ENCODE results near the gene OR4D1.

OR4D1 gene

DNA sequence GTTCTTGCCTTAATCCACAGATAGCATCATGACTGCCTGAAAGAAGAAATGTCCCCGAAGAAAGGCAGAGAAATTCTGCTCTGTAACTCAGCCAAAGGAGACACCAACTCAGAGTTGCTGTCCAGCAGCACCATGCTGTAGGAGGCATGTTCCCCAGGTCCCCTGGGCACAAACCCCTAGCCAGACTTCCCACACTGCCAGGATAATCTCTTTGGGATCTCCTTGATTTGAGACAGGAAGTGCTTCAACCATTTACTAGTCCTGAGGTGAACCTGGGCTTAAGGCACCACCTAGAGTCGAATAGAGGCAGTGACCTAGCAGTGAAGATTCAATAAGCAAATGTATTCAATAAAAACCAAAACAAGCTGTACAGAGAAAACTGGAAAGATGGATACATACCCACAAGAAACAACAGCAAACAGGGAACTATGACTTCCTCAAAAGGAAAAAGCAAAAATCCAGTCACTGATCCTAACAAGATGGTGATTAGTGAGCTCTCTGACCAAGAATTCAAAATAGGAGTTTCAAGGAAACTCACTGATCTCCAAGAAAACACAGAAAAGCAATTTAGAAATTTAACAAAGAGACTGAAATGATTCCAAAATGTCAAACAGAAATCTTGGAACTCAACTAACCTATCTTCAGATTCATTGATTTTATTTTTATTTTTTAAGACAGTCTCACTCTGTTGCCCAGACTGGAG is 24.3 kb downstream of the OR4D1 start:
- Histone ChIP-seq H3K4me1 (ENCODE audit: control insufficient read depth in 5 of 5, insufficient read depth in 5 of 5, low read length in 5 of 5) (no peaks in the 10 kb centered on the region), H3K9me3 (ENCODE audit: control insufficient read depth in 5 of 5, low read length in 5 of 5) (no peaks in the 10 kb centered on the region), H3K27ac (ENCODE audit: low read depth, low read length) (no peak overlapping the region), H3K4me3 (ENCODE audit: low read depth in 1 of 5, low read length in 5 of 5) (no peak overlapping the region), H3K27me3 (ENCODE audit: control insufficient read depth in 5 of 5, insufficient read depth in 4 of 5, low read length in 5 of 5) (peaks cover 0 to 8% (median 6%) of the 10 kb centered on the region in 5 donors), H3K9ac (ENCODE audit: low read length in 5 of 5) (no peak overlapping the region), H3K36me3 (ENCODE audit: control insufficient read depth in 5 of 5, insufficient read depth in 5 of 5, low read length in 5 of 5) (no peaks in the 10 kb centered on the region)

DNA sequence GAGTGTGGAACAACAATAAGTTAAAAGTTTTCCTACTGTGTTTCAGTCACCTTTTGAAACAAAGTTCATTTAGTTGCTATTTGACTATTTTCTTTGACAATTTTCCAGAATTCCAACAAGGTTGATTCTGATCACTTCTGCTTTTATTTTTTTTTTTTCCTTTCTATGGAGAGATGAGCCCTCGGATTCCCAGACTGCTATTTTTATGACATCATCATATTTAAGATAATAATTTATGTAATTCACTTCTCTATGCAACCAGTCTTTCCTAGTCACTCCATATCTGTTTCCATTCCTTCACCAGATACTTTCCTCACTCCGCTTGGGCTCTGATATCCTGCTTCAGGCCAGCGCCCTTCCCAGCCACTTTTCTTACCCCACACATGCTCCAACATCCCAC is 26.7 kb downstream of the OR4D1 start:
- Histone ChIP-seq H3K9me3 (ENCODE audit: control insufficient read depth in 5 of 5, low read length in 5 of 5) (no peaks in the 10 kb centered on the region), H3K4me1 (ENCODE audit: control insufficient read depth in 5 of 5, insufficient read depth in 5 of 5, low read length in 5 of 5) (no peaks in the 10 kb centered on the region), H3K4me3 (ENCODE audit: low read depth in 1 of 5, low read length in 5 of 5) (no peak overlapping the region), H3K36me3 (ENCODE audit: control insufficient read depth in 5 of 5, insufficient read depth in 5 of 5, low read length in 5 of 5) (no peaks in the 10 kb centered on the region), H3K9ac (ENCODE audit: low read length in 5 of 5) (no peak overlapping the region), H3K27ac (ENCODE audit: low read depth, low read length) (no peak overlapping the region), H3K27me3 (ENCODE audit: control insufficient read depth in 5 of 5, insufficient read depth in 4 of 5, low read length in 5 of 5) (peaks cover 0 to 8% (median 2%) of the 10 kb centered on the region in 5 donors)

DNA sequence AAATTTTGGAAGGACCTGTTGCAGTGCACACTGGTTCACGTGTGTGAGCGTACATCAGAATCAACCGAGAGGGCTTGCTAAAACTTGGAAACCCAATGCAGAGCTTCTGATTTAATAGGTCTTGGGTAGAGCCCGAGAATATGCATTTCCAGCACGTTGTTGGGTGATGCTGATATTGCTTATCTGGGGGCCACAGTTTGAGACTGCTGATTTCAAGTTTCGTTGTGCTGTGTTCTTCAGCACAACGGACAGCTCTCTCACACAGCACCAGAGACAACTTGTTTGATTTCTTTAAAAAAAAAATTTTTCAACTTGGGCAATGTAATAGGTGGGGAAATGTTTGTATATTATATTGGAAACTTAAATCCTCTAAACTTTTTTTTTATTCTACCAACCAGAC is 28.0 kb downstream of the OR4D1 start:
- H3K27me3 ChIP-seq (ENCODE audit: control insufficient read depth in 5 of 5, insufficient read depth in 4 of 5, low read length in 5 of 5), result peaks cover 0 to 5% (median 2%) of the 10 kb centered on the region in 5 donors
- H3K4me3 ChIP-seq (ENCODE audit: low read depth in 1 of 5, low read length in 5 of 5), result no peak overlapping the region
- H3K9me3 ChIP-seq (ENCODE audit: control insufficient read depth in 5 of 5, low read length in 5 of 5), result no peaks in the 10 kb centered on the region
- no peak overlapping the region for H3K9ac ChIP-seq (ENCODE audit: low read length in 5 of 5)
- no peaks in the 10 kb centered on the region for H3K36me3 ChIP-seq (ENCODE audit: control insufficient read depth in 5 of 5, insufficient read depth in 5 of 5, low read length in 5 of 5)
- no peak overlapping the region for H3K27ac ChIP-seq (ENCODE audit: low read depth, low read length)
- H3K4me1 ChIP-seq (ENCODE audit: control insufficient read depth in 5 of 5, insufficient read depth in 5 of 5, low read length in 5 of 5), result no peaks in the 10 kb centered on the region

DNA sequence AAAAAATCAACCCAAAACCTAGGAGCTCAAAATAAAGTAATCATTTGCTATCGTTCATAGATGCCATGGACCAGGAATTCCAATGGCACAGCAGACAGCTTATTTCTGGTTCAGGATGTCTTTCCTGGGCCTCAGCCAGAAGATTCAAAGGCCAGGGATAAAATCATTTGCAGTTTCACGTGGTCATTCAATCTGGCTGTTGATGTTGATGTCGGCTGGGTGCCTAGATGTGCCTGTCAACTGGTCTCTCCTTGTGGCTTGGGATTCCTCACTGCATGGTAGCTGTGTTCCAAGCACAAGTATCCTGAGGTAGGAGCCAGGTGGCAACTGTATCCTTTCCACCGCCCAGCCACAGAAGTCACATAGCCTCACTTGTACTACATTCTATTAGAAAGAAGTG is 33.6 kb downstream of the OR4D1 start:
- H3K27me3 ChIP-seq (ENCODE audit: control insufficient read depth in 5 of 5, insufficient read depth in 4 of 5, low read length in 5 of 5), result peaks cover 0 to 7% (median 6%) of the 10 kb centered on the region in 5 donors
- H3K9me3 ChIP-seq (ENCODE audit: control insufficient read depth in 5 of 5, low read length in 5 of 5), result no peaks in the 10 kb centered on the region
- no peak overlapping the region for H3K4me3 ChIP-seq (ENCODE audit: low read depth in 1 of 5, low read length in 5 of 5)
- no peak overlapping the region for H3K27ac ChIP-seq (ENCODE audit: low read depth, low read length)
- no peaks in the 10 kb centered on the region for H3K4me1 ChIP-seq (ENCODE audit: control insufficient read depth in 5 of 5, insufficient read depth in 5 of 5, low read length in 5 of 5)
- no peak overlapping the region for H3K9ac ChIP-seq (ENCODE audit: low read length in 5 of 5)
- no peaks in the 10 kb centered on the region for H3K36me3 ChIP-seq (ENCODE audit: control insufficient read depth in 5 of 5, insufficient read depth in 5 of 5, low read length in 5 of 5)

DNA sequence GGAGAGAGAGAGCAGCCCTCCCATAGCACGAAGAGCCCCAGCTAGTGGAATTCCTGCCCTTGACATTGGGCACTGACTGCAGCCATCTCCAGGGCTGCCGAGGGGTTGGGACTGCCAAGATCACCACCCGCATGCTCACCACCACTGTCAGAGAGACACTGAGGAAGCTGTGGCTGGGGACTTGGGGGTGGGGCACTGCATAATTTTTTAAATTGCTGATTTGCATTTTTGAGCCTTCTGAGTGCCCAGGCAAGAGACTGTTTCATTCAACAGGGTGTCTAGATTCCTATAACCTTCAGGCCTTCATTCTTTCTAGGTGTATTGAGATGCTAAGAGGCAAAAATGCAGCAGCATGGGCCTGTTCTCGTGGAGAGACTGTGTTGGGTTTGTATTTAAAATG is 35.3 kb downstream of the OR4D1 start:
- H3K27ac ChIP-seq (ENCODE audit: low read depth, low read length), result no peak overlapping the region
- no peak overlapping the region for H3K4me3 ChIP-seq (ENCODE audit: low read depth in 1 of 5, low read length in 5 of 5)
- no peaks in the 10 kb centered on the region for H3K36me3 ChIP-seq (ENCODE audit: control insufficient read depth in 5 of 5, insufficient read depth in 5 of 5, low read length in 5 of 5)
- H3K27me3 ChIP-seq (ENCODE audit: control insufficient read depth in 5 of 5, insufficient read depth in 4 of 5, low read length in 5 of 5), result peaks cover 3 to 12% (median 11%) of the 10 kb centered on the region in 5 donors
- H3K9ac ChIP-seq (ENCODE audit: low read length in 5 of 5), result no peak overlapping the region
- H3K9me3 ChIP-seq (ENCODE audit: control insufficient read depth in 5 of 5, low read length in 5 of 5), result no peaks in the 10 kb centered on the region
- no peaks in the 10 kb centered on the region for H3K4me1 ChIP-seq (ENCODE audit: control insufficient read depth in 5 of 5, insufficient read depth in 5 of 5, low read length in 5 of 5)

DNA sequence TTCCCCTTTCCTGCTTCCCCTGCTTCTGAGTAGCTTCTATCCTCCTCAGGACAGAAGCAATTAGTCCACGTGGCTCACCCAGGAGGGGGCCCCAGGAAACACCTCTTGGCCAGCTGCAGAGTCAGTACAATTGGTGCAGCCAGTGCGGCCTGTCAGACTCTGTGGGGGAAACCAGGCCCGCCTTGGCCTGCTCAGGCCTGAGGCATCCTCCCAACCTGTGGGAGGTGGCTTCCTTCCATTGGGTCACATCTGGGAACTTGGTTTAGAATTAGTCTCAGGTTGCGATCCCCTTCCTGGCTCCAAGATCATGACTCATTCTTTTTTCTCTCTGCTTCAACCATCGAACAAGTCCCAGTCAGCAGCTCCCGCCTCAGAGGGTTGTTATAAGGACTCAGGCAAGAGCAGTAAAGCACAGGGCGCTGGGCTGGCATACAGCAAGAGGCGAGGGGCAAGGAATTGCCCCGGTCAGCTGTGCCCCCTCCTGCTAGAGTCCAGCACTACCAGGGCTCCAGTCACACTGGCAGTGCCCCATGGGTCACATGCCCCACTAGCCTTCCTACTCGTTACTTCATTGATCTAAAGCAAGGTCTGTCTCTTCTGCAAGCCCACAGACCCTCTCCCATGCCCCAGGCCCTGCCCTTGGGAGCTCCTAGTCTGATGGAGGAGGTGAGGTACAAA is 36.3 kb downstream of the OR4D1 start:
- no peak overlapping the region for H3K4me3 ChIP-seq (ENCODE audit: low read depth in 1 of 5, low read length in 5 of 5)
- no peaks in the 10 kb centered on the region for H3K36me3 ChIP-seq (ENCODE audit: control insufficient read depth in 5 of 5, insufficient read depth in 5 of 5, low read length in 5 of 5)
- H3K9ac ChIP-seq (ENCODE audit: low read length in 5 of 5), result no peak overlapping the region
- peaks cover 3 to 14% (median 13%) of the 10 kb centered on the region in 5 donors for H3K27me3 ChIP-seq (ENCODE audit: control insufficient read depth in 5 of 5, insufficient read depth in 4 of 5, low read length in 5 of 5)
- peaks cover 0 to 1% (median 0%) of the 10 kb centered on the region in 5 donors for H3K4me1 ChIP-seq (ENCODE audit: control insufficient read depth in 5 of 5, insufficient read depth in 5 of 5, low read length in 5 of 5)
- H3K27ac ChIP-seq (ENCODE audit: low read depth, low read length), result no peak overlapping the region
- H3K9me3 ChIP-seq (ENCODE audit: control insufficient read depth in 5 of 5, low read length in 5 of 5), result no peaks in the 10 kb centered on the region

DNA sequence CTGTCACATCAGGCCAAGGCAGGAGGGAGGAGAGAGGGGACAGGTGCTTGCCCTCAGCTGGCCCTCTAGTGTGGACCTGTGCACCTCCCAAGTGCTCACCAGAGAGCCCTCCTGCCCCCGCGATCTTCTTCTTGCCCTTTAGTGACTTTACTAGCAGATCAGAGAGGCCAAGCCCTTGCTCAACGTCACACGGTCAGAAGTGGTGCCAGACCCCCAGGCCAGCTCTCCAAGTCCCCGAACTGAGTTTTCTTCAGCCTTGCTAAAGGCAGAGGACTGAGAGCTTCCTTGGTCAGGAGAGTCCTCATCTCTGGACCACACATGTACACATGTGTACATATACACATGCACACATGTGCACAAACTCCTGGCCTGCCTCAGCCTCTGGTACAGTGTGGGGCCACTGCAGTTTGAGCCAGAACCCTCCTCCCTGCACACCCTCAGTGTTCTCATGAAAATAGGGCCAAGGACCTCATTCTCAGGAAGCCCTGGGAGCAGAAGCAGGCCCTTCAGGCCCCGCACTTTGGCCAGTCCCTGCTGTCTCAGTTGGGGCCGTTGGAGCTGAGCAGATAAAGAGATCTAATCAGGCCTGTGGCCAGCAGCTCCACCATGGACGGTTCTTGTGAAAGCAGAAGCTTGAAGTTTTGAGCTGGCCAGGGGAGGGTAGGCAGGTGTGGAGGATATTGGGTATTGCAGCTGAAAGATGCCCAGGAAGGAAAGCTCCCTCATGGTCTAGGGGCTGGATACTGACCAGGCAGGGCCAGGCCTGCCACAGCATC is 37.0 kb downstream of the OR4D1 start:
- H3K27ac ChIP-seq (ENCODE audit: low read depth, low read length), result no peak overlapping the region
- H3K27me3 ChIP-seq (ENCODE audit: control insufficient read depth in 5 of 5, insufficient read depth in 4 of 5, low read length in 5 of 5), result peaks cover 6 to 21% (median 18%) of the 10 kb centered on the region in 5 donors
- H3K4me3 ChIP-seq (ENCODE audit: low read depth in 1 of 5, low read length in 5 of 5), result no peak overlapping the region
- peaks cover 2 to 9% (median 7%) of the 10 kb centered on the region in 5 donors for H3K4me1 ChIP-seq (ENCODE audit: control insufficient read depth in 5 of 5, insufficient read depth in 5 of 5, low read length in 5 of 5)
- H3K9ac ChIP-seq (ENCODE audit: low read length in 5 of 5), result no peak overlapping the region
- H3K36me3 ChIP-seq (ENCODE audit: control insufficient read depth in 5 of 5, insufficient read depth in 5 of 5, low read length in 5 of 5), result no peaks in the 10 kb centered on the region
- no peaks in the 10 kb centered on the region for H3K9me3 ChIP-seq (ENCODE audit: control insufficient read depth in 5 of 5, low read length in 5 of 5)

DNA sequence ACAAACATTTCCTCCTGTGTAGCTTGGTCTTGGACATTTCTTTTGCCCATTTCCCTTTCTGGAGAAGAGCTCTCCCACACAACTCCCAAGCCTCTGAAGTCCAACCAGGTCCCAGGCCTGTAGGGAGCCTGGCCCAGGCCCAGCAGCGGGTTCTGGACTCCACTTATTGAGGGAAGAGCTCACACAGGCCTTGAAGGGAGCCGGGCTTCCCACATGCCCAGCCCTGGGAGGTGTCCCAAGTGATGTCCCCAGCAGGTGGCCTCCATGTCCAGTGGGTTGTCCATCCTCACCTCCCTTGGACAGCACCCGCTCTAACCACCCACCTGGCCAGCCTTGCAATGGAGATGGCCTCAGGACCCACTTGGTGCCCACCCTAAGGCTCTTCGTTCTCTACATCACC is 38.4 kb downstream of the OR4D1 start:
- Histone ChIP-seq H3K9me3 (ENCODE audit: control insufficient read depth in 5 of 5, low read length in 5 of 5) (no peaks in the 10 kb centered on the region), H3K27ac (ENCODE audit: low read depth, low read length) (no peak overlapping the region), H3K27me3 (ENCODE audit: control insufficient read depth in 5 of 5, insufficient read depth in 4 of 5, low read length in 5 of 5) (peaks cover 12 to 33% (median 25%) of the 10 kb centered on the region in 5 donors), H3K9ac (ENCODE audit: low read length in 5 of 5) (no peak overlapping the region), H3K4me3 (ENCODE audit: low read depth in 1 of 5, low read length in 5 of 5) (no peak overlapping the region), H3K4me1 (ENCODE audit: control insufficient read depth in 5 of 5, insufficient read depth in 5 of 5, low read length in 5 of 5) (peaks cover 4 to 10% (median 8%) of the 10 kb centered on the region in 5 donors), H3K36me3 (ENCODE audit: control insufficient read depth in 5 of 5, insufficient read depth in 5 of 5, low read length in 5 of 5) (no peaks in the 10 kb centered on the region)

DNA sequence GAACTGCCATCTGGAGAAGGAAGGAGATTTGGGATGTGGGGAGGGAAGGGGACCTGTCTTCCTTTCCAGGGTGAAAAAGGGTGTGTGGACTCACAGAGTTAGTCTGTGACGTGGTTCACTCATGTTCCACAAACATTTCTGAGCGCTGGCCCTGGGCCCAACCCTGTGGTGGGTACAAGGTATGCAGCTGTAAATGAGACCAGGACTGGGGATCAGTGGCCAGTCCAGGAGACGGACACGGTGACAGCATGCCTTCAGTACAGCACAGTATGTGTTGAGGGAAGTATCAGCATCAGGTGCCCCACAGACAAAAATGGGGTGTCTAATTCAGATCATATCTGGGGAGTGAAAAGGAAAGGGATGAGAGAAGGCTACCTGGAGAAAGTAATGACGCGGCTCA is 38.9 kb downstream of the OR4D1 start:
- Histone ChIP-seq H3K36me3 (ENCODE audit: control insufficient read depth in 5 of 5, insufficient read depth in 5 of 5, low read length in 5 of 5) (no peaks in the 10 kb centered on the region), H3K4me3 (ENCODE audit: low read depth in 1 of 5, low read length in 5 of 5) (no peak overlapping the region), H3K9me3 (ENCODE audit: control insufficient read depth in 5 of 5, low read length in 5 of 5) (no peaks in the 10 kb centered on the region), H3K4me1 (ENCODE audit: control insufficient read depth in 5 of 5, insufficient read depth in 5 of 5, low read length in 5 of 5) (peaks cover 4 to 10% (median 8%) of the 10 kb centered on the region in 5 donors), H3K27ac (ENCODE audit: low read depth, low read length) (no peak overlapping the region), H3K9ac (ENCODE audit: low read length in 5 of 5) (no peak overlapping the region), H3K27me3 (ENCODE audit: control insufficient read depth in 5 of 5, insufficient read depth in 4 of 5, low read length in 5 of 5) (peaks cover 12 to 35% (median 26%) of the 10 kb centered on the region in 5 donors)

DNA sequence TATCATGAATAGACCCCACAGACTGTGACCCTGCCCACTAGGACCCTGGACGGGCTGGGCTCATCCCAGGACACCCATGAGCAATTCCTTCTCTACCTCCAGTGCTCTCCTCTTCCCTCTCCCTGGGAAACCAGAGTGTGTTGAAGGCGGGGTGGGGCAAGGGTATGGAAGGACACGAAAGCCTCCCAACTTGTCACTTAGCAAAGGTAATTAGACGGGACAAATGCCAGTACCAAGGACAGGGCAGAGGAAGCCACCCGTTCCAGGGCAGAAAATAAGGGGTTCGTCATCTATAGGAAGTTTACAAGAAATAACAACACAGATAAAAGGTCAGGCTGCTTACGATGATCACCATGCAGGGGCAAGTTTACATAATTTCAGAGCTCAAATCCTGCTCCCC is 39.5 kb downstream of the OR4D1 start:
- Histone ChIP-seq H3K27ac (ENCODE audit: low read depth, low read length) (no peak overlapping the region), H3K9me3 (ENCODE audit: control insufficient read depth in 5 of 5, low read length in 5 of 5) (no peaks in the 10 kb centered on the region), H3K27me3 (ENCODE audit: control insufficient read depth in 5 of 5, insufficient read depth in 4 of 5, low read length in 5 of 5) (peaks cover 12 to 39% (median 26%) of the 10 kb centered on the region in 5 donors), H3K4me1 (ENCODE audit: control insufficient read depth in 5 of 5, insufficient read depth in 5 of 5, low read length in 5 of 5) (peaks cover 4 to 10% (median 8%) of the 10 kb centered on the region in 5 donors), H3K36me3 (ENCODE audit: control insufficient read depth in 5 of 5, insufficient read depth in 5 of 5, low read length in 5 of 5) (no peaks in the 10 kb centered on the region), H3K9ac (ENCODE audit: low read length in 5 of 5) (no peak overlapping the region), H3K4me3 (ENCODE audit: low read depth in 1 of 5, low read length in 5 of 5) (no peak overlapping the region)
